H1 (cell line): ENCODE measurements around the gene TMEM134. TPM values are rescaled to one million over a fixed set of nuclear protein-coding genes. Genes with fewer than 3 reads are reported as not detected.

Experiments used
- SRF ChIP-seq: IDR thresholded peaks from 2 replicates; pipeline ENCODE4 v1.6.1; 2011; ENCODE audit warnings: mild to moderate bottlenecking, low read depth, low read length, moderate library complexity
- polyA plus RNA-seq, 7 experiments: library from polyadenylated mRNA; depleted of rRNA in 3 of 7; stranded (reverse) in 5 of 7; unstranded in 2 of 7; fragments of >200 nt in 5 of 7; fragments of 200-250 nt in 2 of 7; gene quantifications; 1 replicate in 5 of 7; 2 replicates in 1 of 7; 4 replicates in 1 of 7; pipeline versions ENCODE4 v1.2.1 to v1.2.3, GENCODE V29; 2011 to 2013; ENCODE audit warnings: missing spikeins in 2 of 7, mixed read lengths in 2 of 7
- total RNA-seq: library from RNA; stranded (reverse); fragmentation: NEBNext Ultra II Directional; extraction: Animal tissue kit (Norgen Biotek cat#: 25700); gene quantifications from 2 replicates; pipeline ENCODE4 v1.2.1, GENCODE V29; 2021
- TF ChIP-seq, protein P1 (sequence below), 3 experiments: IDR thresholded peaks; 1 replicate in 2 of 3; 2 replicates in 1 of 3; pipeline versions ENCODE4 v1.5.1 to v1.6.1; 2011; ENCODE audit warnings: low read length in 3 of 3, mild to moderate bottlenecking in 3 of 3, inconsistent platforms in 2 of 3, low read depth in 1 of 3, moderate library complexity in 1 of 3; ENCODE audit not compliant: insufficient read depth in 1 of 3; ENCODE audit errors: control extremely low read depth in 1 of 3

TMEM134 gene
- total and polyA plus RNA-seq, 2 of the 8 experiments (the other 6 are each of a cell fraction or from before 2014, with no cell fraction given) = 32.4 to 229 TPM

GRCh38 chr11:67451658-67451976 lies 17.4 kb downstream of the TMEM134 start (continued):
- TF ChIP-seq, protein P1, sequence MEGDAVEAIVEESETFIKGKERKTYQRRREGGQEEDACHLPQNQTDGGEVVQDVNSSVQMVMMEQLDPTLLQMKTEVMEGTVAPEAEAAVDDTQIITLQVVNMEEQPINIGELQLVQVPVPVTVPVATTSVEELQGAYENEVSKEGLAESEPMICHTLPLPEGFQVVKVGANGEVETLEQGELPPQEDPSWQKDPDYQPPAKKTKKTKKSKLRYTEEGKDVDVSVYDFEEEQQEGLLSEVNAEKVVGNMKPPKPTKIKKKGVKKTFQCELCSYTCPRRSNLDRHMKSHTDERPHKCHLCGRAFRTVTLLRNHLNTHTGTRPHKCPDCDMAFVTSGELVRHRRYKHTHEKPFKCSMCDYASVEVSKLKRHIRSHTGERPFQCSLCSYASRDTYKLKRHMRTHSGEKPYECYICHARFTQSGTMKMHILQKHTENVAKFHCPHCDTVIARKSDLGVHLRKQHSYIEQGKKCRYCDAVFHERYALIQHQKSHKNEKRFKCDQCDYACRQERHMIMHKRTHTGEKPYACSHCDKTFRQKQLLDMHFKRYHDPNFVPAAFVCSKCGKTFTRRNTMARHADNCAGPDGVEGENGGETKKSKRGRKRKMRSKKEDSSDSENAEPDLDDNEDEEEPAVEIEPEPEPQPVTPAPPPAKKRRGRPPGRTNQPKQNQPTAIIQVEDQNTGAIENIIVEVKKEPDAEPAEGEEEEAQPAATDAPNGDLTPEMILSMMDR (IDR thresholded peaks at IDR 0.05; ENCODE audit: control extremely low read depth in 1 of 3, insufficient read depth in 1 of 3, low read depth in 1 of 3, low read length in 3 of 3) = no peak
- no peak for TF ChIP-seq SRF
